GM23338 (cell line): Measurements from ENCODE around the gene HERC5. TPM values are rescaled to one million over a fixed set of nuclear protein-coding genes. Genes with fewer than 3 reads are reported as not detected.

ENCODE experiments used
- ATAC-seq: fragments of 200-7000 bp; cut with Tn5 transposase; 3 replicates; pipeline ENCODE4 v1.9.1; 2020
- DNase-seq: peaks from one replicate; pipeline ENCODE4 v3.0.0-alpha.2; 2015; ENCODE audit warnings: low spot score
- H2AFZ ChIP-seq: fragments of 200-600 bp; sonication (generic); 2 replicates; pipeline ENCODE4 v1.8.0; 2016; ENCODE audit warnings: antibody characterized with exemption, mild to moderate bottlenecking, moderate library complexity
- H3F3A ChIP-seq: fragments of 200-600 bp; sonication (generic); replicated peaks from 2 replicates; pipeline ENCODE4 v1.8.0; 2017; ENCODE audit warnings: antibody characterized with exemption, mixed run types, low read depth
- H3K27ac ChIP-seq: fragments of 200-600 bp; sonication (generic); 2 replicates; pipeline ENCODE4 v1.6.1; 2016; ENCODE audit warnings: low read depth
- H3K27me3 ChIP-seq: fragments of 200-600 bp; sonication (generic); 2 replicates; pipeline ENCODE4 v1.8.0; 2016; ENCODE audit warnings: mild to moderate bottlenecking, mixed run types, moderate library complexity; ENCODE audit not compliant: insufficient read depth
- H3K36me3 ChIP-seq: fragments of 200-600 bp; sonication (generic); 2 replicates; pipeline ENCODE4 v1.8.0; 2016; ENCODE audit warnings: mild to moderate bottlenecking; ENCODE audit not compliant: insufficient read depth
- H3K4me1 ChIP-seq: fragments of 200-600 bp; sonication (generic); 2 replicates; pipeline ENCODE4 v1.8.0; 2016; ENCODE audit warnings: mild to moderate bottlenecking, moderate library complexity; ENCODE audit not compliant: insufficient read depth
- H3K4me2 ChIP-seq: fragments of 200-600 bp; sonication (generic); 2 replicates; pipeline ENCODE4 v1.7.1; 2017; ENCODE audit warnings: mixed run types
- H3K4me3 ChIP-seq: fragments of 200-600 bp; sonication (generic); 2 replicates; pipeline ENCODE4 v1.6.1; 2016; ENCODE audit warnings: mixed run types
- H3K79me2 ChIP-seq: fragments of 200-600 bp; sonication (generic); replicated peaks from 2 replicates; pipeline ENCODE4 v1.8.0; 2017; ENCODE audit warnings: mild to moderate bottlenecking; ENCODE audit not compliant: insufficient read depth
- H3K9me2 ChIP-seq: fragments of 200-600 bp; sonication (generic); 2 replicates; pipeline ENCODE4 v1.8.0; 2017; ENCODE audit not compliant: insufficient read depth
- H4K20me1 ChIP-seq: fragments of 200-600 bp; sonication (generic); replicated peaks from 2 replicates; pipeline ENCODE4 v1.8.0; 2017; ENCODE audit warnings: mild to moderate bottlenecking; ENCODE audit not compliant: insufficient read depth
- H3K27ac Mint-ChIP-seq: 2 replicates; pipeline ENCODE4 v1.8.0; 2020; ENCODE audit warnings: inconsistent platforms, mild to moderate bottlenecking, moderate library complexity, mixed read lengths
- H3K27me3 Mint-ChIP-seq: 3 replicates; pipeline ENCODE4 v1.8.0; 2022; ENCODE audit warnings: low read depth, mild to moderate bottlenecking, moderate library complexity, mixed read lengths, inconsistent platforms; ENCODE audit not compliant: insufficient read depth, poor library complexity
- H3K36me3 Mint-ChIP-seq: 3 replicates; pipeline ENCODE4 v1.8.0; 2021; ENCODE audit warnings: low read depth, mild to moderate bottlenecking, inconsistent platforms, moderate library complexity, mixed read lengths
- H3K4me1 Mint-ChIP-seq: 3 replicates; pipeline ENCODE4 v1.8.0; 2020; ENCODE audit warnings: mild to moderate bottlenecking, inconsistent platforms, mixed read lengths
- H3K4me3 Mint-ChIP-seq: 3 replicates; pipeline ENCODE4 v1.8.0; 2021; ENCODE audit warnings: moderate library complexity, mild to moderate bottlenecking, inconsistent platforms, mixed read lengths
- H3K9me3 Mint-ChIP-seq: 3 replicates; pipeline ENCODE4 v1.8.0; 2020; ENCODE audit warnings: moderate library complexity, mild to moderate bottlenecking, inconsistent platforms, mixed read lengths
- CREB1 ChIP-seq: fragments of 250-450 bp; sonication (Bioruptor Pico); IDR thresholded peaks from 2 replicates; pipeline ENCODE4 v1.5.0; 2020; ENCODE audit warnings: low read depth, mild to moderate bottlenecking, moderate library complexity
- CTCF ChIP-seq, 2 experiments: fragments of 200-600 bp in 1 of 2; sonication (generic) in 1 of 2; conservative IDR thresholded peaks; 2 replicates each; pipeline versions ENCODE4 v1.5.1 to v1.6.1; 2016 to 2017; ENCODE audit warnings: antibody characterized with exemption in 2 of 2, low read depth in 2 of 2, mild to moderate bottlenecking in 2 of 2, moderate library complexity in 1 of 2
- ETS1 ChIP-seq: IDR thresholded peaks from 2 replicates; pipeline ENCODE4 v1.6.1; 2016; ENCODE audit warnings: antibody characterized with exemption
- EZH2phosphoT487 ChIP-seq: fragments of 200-600 bp; sonication (generic); IDR thresholded peaks from one replicate; pipeline ENCODE4 v1.8.1; 2018; ENCODE audit warnings: antibody characterized with exemption; ENCODE audit not compliant: unreplicated experiment
- NANOG ChIP-seq: IDR thresholded peaks from 2 replicates; pipeline ENCODE4 v1.6.1; 2016; ENCODE audit warnings: antibody characterized with exemption, borderline replicate concordance
- POLR2AphosphoS5 ChIP-seq: IDR thresholded peaks from 2 replicates; pipeline ENCODE4 v1.6.1; 2016; ENCODE audit warnings: antibody characterized with exemption, low read depth
- REST ChIP-seq: IDR thresholded peaks from one replicate; pipeline ENCODE4 v1.6.1; 2018; ENCODE audit warnings: antibody characterized with exemption; ENCODE audit not compliant: unreplicated experiment
- STAT1 ChIP-seq: IDR thresholded peaks from one replicate; pipeline ENCODE4 v1.6.1; 2016; ENCODE audit warnings: antibody characterized with exemption; ENCODE audit not compliant: unreplicated experiment
- ZNF114 ChIP-seq: fragments of 250-450 bp; sonication (Bioruptor Pico); IDR thresholded peaks from 2 replicates; pipeline ENCODE4 v1.5.0; 2020; ENCODE audit warnings: mild to moderate bottlenecking, moderate library complexity
- ZNF462 ChIP-seq: fragments of 250-450 bp; sonication (Bioruptor Pico); IDR thresholded peaks from 2 replicates; pipeline ENCODE4 v1.5.0; 2020; ENCODE audit warnings: mild to moderate bottlenecking, moderate library complexity
- polyA plus RNA-seq: library from polyadenylated mRNA; unstranded; fragments of >200 nt; fragmentation: Nextera tagmentation; extraction: Ambion mirVana; gene quantifications from 2 replicates; pipeline ENCODE4 v1.2.1, GENCODE V29; 2016
- total RNA-seq: library from RNA; depleted of rRNA; stranded (reverse); fragments of >200 nt; shearing (Covaris generic); gene quantifications from 2 replicates; pipeline ENCODE4 v1.2.3, GENCODE V29; 2014

HERC5 gene
- total and polyA plus RNA-seq, 2 experiments from 2014 or later, result 22.8 to 25.1 TPM

- Mint-ChIP-seq H3K4me1 (peaks cover 6% of the 10 kb centered on the region; the same call in 2 of the 3 replicates), H3K36me3 (no peaks in the 10 kb centered on the region), H3K4me3 (no peak overlapping the region), H3K27me3 (peaks cover 3% of the 10 kb centered on the region), H3K9me3 (no peaks in the 10 kb centered on the region), H3K27ac (no peak overlapping the region)
- no peaks in the 10 kb centered on the region for H4K20me1 ChIP-seq
- H2AFZ ChIP-seq, result no peak overlapping the region
- no peaks in the 10 kb centered on the region for H3K4me1 ChIP-seq
- H3K79me2 ChIP-seq, result no peaks in the 10 kb centered on the region
- ATAC-seq (no peak), DNase-seq (no peak)
- no peak overlapping the region for H3K4me2 ChIP-seq
- no peak overlapping the region for H3K27ac ChIP-seq
- no peak overlapping the region for H3K4me3 ChIP-seq
- H3K36me3 ChIP-seq, result no peaks in the 10 kb centered on the region
- TF ChIP-seq ZNF114 (CRISPR knock-in tag) (no peak), NANOG (no peak), EZH2phosphoT487 (no peak), POLR2AphosphoS5 (no peak), REST (no peak), STAT1 (no peak), CREB1 (CRISPR knock-in tag) (no peak), ETS1 (no peak), ZNF462 (CRISPR knock-in tag) (no peak), CTCF (conservative IDR thresholded peaks at IDR 0.05; ENCODE audit: low read depth in 2 of 2) (no peak)
- no peaks in the 10 kb centered on the region for H3K27me3 ChIP-seq
- H3K9me2 ChIP-seq, result 0 out of 2 replicates have a peak, but pooled peaks cover 3% of the 10 kb centered on the region
- H3F3A ChIP-seq, result no peaks in the 10 kb centered on the region
Observed at GRCh38 chr4:88413801-88414200, 43.1 kb upstream of the HERC5 start.
